GM10847 (cell line): ENCODE measurements around the gene TH.

Experiments
- POLR2A ChIP-seq: IDR thresholded peaks from 2 replicates; pipeline ENCODE4 v1.6.1; 2011; ENCODE audit not compliant: insufficient read length; ENCODE audit errors: extremely low read depth

TH gene

DNA sequence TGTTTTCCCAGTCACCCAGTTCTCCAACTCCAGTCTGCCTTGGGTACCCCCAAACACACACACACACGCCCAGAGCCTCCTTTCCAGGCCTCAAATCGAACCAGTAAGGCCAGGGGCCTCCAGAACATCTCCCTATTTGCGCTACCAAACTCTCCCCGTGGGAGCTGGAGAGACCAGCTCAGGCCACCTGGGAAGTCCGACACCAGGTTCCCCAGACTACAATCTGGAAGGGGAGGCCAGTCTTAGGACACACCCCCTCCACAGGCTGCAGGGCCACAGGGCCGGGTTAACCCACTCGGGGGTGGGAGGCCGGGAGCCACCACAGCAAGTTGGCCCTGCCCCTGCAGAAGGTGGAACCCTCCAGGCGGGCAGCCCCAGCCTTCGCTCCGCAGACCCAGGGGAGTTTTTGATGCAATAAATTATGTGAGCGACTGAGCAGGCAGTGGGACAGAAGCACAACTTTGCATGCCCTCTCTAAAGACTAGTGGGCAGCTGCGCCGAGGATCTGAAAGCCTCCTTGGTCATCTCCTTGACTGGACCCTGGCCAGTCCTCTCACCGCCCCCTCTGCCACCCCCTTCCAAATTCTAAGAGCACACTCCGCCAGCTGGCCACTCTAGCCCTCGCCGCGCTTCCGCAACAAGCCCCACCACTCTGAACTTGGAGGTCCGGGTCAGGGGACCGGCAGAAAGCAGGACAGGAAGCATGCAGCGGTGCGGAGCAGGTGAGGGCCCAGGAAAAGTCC lies 35.2 kb downstream of the TH start:
- no peak for TF ChIP-seq POLR2A

DNA sequence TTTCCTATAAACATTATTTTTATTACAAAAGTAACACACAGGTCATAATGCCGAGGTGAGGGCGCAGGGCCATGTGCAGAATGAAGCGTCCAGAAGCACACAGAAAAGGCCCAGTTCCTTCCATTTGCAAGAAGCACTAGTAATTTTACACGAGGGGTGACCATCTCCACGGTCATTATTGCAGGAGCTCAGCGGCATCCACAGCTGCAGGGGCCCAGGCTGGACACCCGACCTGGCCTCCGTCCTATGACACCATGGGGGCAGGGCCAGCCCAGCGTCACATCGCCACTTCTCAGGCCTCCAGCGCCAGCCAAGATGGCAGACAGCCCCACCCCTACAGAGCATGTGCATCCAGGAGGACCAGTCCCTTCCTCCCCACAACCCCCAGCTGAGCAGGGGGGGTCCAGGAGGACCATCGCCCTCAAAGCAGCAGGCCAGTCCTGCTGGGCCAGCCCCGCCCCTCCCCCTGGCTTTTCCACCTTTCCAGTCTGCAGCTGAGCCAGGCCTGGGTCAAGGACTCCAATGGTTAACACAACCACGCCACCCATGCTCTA lies 35.9 kb downstream of the TH start:
- no peak for TF ChIP-seq POLR2A

GRCh38 chr11:2135018-2135569 lies 36.5 kb downstream of the TH start:
- no peak for TF ChIP-seq POLR2A

GRCh38 chr11:2134022-2135010 lies 37.3 kb downstream of the TH start:
- no peak for TF ChIP-seq POLR2A

DNA sequence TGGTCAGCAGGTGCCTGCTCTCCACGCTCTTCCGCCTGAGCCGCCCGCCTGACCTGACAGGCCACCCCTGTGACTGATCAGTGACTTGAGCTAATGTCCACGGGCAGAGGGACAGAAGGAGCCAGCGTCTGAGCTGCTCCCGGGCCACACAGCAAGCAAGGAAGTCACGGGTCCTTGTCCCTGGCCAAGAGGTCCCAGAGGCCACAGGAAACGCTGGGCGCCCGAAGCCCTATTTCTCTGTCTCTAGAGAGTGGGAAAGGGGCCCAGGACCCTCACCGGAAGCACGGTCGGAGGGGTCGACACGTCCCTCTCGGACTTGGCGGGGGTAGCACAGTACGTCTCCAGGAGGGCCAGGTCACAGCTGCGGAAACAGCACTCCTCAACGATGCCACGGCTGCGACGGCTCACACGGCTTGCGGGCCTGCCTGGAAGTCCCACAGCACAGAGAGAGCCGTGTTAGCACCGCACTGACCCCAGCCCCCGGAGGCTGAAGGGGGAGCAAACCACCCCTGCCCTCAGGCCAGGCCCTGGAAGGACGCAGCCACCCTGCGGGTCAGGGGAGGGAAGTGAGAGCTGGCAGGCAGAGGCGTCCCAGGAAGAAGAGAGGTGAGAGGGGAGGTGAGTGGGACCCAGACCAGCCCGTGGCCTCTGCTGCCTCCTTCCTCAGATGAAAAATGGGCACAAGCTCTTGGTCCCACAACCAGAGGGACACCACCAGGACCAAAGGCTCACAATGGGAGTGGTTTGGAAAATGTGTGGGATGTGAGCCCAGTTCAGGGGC lies 38.2 kb downstream of the TH start:
- TF ChIP-seq POLR2A: no peak

GRCh38 chr11:2132874-2133240 lies 38.8 kb downstream of the TH start:
- no peak for TF ChIP-seq POLR2A

- TF ChIP-seq POLR2A: no peak
These were observed 39.4 kb downstream of the TH start for GRCh38 chr11:2132246-2132645.

- TF ChIP-seq POLR2A: no peak
These were observed 40.0 kb downstream of the TH start for GRCh38 chr11:2131371-2132236.

DNA sequence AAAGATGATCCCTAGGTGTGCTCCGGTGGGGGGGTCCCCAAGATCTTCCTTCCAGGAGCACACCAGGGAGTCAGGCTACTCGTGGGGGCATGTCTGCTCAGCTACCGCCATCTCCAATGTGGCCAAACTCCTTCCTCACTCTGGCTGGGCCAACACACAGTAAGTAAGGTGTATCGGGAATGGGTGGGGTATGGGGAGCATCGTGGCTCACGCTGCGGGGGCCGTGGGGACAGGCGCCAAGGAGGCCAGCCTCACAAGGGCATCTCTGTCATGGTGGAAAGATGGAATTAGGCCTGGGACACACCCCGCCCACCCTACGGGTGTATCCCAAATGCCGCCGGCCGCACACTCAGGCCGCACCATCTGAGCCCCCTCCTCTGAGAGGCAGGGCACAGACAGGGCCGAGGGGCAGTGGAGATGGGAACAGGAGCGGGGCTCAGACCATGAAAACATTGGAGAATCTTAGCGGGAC lies 40.7 kb downstream of the TH start:
- TF ChIP-seq POLR2A: no peak

DNA sequence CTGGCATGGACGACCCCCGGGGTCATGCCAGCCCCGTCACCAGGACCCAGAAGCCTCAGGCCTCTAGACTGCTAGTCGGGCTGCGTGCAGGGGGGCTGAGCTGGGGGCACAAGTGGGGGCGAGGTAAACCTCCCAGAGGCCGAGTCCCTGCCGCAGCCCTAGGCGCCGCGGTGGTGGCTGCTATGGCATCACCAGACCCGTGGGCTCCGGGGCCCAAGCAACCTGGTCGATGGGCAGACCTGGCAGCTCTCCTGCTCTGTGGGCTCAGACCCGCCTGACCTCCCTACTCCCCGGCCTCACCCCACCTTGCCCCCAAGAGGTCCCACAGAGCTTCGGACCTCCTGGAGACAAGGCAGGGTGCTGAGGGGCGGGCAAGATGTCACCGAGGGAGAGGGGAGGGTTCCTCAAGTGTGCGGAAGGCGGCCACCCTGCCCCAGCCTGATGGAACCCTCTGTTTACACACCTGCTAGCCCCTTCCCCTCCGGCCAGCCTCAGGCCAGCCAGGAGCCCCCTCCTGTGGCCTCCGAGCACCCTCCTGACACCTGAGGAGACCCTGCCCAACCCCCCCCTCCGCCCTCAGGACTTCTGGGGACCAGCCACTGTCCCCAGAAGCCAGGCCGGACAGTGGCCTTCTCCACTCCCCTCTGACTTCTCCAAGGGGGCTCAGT lies 41.8 kb downstream of the TH start:
- no peak for TF ChIP-seq POLR2A

DNA sequence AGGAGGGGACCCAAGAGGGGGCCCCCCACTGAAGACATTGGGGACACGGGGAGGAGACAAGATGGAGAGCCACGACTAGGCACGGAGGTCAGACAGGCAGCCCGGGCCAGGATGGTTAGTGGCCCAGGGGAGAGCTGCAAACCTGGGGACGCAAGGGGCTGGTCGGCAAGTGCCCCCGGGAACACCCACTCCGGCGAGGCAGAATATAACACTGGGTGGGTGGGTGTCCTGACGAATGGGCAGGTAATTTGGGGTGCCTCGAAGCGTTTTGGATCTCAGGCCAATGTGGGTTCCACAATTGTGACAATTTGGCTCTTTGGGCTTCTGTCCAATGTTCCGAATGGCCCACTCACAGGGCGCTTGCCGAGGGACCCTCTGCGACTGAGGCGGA lies 42.3 kb downstream of the TH start:
- no peak for TF ChIP-seq POLR2A

- no peak for TF ChIP-seq POLR2A
These were observed 42.9 kb downstream of the TH start for GRCh38 chr11:2128511-2129307.

GRCh38 chr11:2128130-2128510 lies 43.5 kb downstream of the TH start:
- TF ChIP-seq POLR2A: no peak
